OCI-LY3 (cell line): ENCODE measurements around the gene SLC25A5.

Experiments
- EZH2phosphoT487 ChIP-seq: fragments of 200-600 bp; shearing (Covaris generic); IDR thresholded peaks from 2 replicates; pipeline ENCODE4 v1.6.1; 2018; ENCODE audit warnings: antibody characterized with exemption, mixed run types, low read depth
- TF ChIP-seq, protein P1 (sequence below): fragments of 200-600, 300-600 bp; sonication (generic); IDR thresholded peaks from 2 replicates; pipeline ENCODE4 v1.5.1; 2014; ENCODE audit warnings: antibody characterized with exemption, low read length, low read depth

DNA sequence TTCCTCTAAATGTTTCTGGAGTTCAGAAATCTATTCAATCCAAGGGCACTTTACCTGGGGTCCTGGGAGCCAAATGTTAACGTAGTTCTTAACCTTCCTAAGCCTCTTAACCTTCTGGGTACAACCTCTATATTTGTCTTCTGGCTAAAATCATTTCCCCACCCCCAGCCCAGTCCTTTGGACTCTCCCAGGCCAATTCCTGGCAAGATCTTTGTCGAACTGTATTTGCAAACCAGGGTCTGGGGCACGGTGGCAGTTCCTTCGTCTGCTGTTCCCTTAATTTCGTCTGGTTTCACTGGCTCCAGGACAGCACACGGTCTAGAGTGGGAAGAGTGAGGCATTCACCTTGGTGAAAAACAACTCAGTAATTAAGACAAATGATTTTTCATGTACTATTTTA is 811 bp upstream of the SLC25A5 start:
- TF ChIP-seq, protein P1, sequence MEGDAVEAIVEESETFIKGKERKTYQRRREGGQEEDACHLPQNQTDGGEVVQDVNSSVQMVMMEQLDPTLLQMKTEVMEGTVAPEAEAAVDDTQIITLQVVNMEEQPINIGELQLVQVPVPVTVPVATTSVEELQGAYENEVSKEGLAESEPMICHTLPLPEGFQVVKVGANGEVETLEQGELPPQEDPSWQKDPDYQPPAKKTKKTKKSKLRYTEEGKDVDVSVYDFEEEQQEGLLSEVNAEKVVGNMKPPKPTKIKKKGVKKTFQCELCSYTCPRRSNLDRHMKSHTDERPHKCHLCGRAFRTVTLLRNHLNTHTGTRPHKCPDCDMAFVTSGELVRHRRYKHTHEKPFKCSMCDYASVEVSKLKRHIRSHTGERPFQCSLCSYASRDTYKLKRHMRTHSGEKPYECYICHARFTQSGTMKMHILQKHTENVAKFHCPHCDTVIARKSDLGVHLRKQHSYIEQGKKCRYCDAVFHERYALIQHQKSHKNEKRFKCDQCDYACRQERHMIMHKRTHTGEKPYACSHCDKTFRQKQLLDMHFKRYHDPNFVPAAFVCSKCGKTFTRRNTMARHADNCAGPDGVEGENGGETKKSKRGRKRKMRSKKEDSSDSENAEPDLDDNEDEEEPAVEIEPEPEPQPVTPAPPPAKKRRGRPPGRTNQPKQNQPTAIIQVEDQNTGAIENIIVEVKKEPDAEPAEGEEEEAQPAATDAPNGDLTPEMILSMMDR: no peak
- no peak for TF ChIP-seq EZH2phosphoT487
